Measurements from ENCODE around the gene DNAH5. TPM values are rescaled to one million over a fixed set of nuclear protein-coding genes. Genes with fewer than 3 reads are reported as not detected.
"Not testable (repeated sequence)": the region's sequence is repeated elsewhere in the genome, so short reads cannot be mapped to it uniquely, and the experiment has no call there.

DNAH5 gene
- total RNA-seq, 1 donor from 2014 or later, result not detected

DNA sequence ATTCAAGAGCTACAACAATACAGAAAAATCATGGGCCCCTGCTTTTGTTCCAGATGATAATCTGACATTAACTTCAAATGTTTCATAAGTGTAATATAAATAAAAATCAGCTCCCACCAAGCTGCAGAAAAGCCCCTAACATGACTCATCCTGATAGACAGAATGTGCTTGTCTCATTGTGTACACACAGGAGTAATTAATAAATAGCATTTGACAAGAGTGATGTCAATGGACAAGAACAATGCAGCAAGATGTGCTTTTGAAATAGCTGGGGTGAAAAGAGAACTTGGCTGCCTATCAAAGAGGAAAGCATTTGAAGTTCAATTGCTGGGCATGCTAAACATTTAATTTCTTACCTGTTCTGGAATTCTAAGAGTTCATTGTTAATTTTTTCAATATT is 79.2 kb downstream of the DNAH5 start:
- Mint-ChIP-seq H3K9me3 (peaks cover 27% of the 10 kb centered on the region), H3K36me3 (ENCODE audit: low read depth) (no peaks in the 10 kb centered on the region), H3K4me3 (ENCODE audit: low read depth) (no peak overlapping the region), H3K4me1 (ENCODE audit: low read depth) (no peaks in the 10 kb centered on the region), H3K27ac (no peak overlapping the region), H3K27me3 (ENCODE audit: low read depth) (no peaks in the 10 kb centered on the region)
- no peak for DNase-seq (ENCODE audit: low spot score)
- intact Hi-C loops (cut with micrococcal nuclease), result no loop called here

DNA sequence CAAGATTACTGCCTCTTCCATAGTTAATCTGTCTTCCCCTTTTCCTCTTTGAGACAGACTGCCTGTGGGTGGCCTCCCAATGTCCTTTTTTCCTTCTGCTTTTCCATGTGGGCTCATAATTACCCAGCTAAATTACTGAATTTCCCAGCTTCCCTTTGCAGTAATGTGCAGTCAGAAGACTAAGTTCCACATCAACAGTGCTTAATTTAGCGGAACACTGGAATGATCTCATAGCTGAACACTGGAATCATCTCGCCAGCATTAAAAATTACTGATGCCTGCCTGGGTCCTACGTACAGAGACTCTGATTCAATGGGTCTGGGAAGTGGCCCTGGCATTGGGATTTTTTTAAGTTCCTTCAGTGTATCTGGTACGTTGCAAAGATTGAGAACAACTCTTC is 84.3 kb downstream of the DNAH5 start:
- Mint-ChIP-seq H3K36me3 (ENCODE audit: low read depth) (no peaks in the 10 kb centered on the region), H3K27ac (no peak overlapping the region), H3K4me1 (ENCODE audit: low read depth) (no peaks in the 10 kb centered on the region), H3K4me3 (ENCODE audit: low read depth) (no peak overlapping the region), H3K9me3 (peaks cover 57% of the 10 kb centered on the region), H3K27me3 (ENCODE audit: low read depth) (no peaks in the 10 kb centered on the region)
- DNase-seq (ENCODE audit: low spot score), result no peak
- intact Hi-C loops (cut with micrococcal nuclease), result no loop called here

DNA sequence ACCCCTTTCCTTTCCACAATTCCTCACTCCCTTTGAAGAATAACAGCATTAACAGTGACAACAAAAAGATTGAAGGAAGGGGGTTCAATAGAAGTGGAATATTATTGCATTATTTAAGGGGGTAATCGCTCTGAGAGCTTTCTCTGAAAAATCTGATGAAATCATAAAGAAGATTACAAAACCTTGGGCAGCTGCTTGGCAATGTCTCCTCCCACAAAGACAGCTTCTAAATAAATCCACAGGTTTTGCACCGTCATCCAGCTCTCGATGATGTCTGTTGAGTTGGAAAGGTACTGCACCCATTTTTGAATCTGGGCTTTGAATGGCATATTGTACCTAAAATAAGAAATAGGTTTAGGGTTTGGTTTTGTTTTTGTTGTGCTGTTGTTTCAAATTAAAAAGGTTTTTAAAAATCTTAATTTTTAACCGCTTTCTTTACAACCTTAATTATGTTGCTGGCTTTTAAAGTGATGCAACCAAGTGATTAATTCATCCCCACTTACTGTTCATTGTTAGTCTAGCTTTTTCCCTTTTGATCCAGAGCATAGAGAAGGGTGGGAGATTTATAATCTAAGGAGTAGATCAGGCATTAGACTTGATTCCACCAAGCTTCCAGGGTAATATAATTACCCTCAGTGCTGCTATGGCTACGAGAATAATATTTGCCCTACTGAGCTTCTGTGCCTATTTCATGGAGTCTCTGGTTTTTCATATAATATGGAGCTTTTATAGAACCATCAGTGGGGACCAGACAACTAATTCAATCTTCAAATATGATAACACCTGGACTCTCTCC is 85.0 kb downstream of the DNAH5 start:
- intact Hi-C loops (cut with micrococcal nuclease), result no loop called here
- Mint-ChIP-seq H3K36me3 (ENCODE audit: low read depth) (no peaks in the 10 kb centered on the region), H3K4me3 (ENCODE audit: low read depth) (no peak overlapping the region), H3K27ac (no peak overlapping the region), H3K4me1 (ENCODE audit: low read depth) (no peaks in the 10 kb centered on the region), H3K9me3 (peaks cover 58% of the 10 kb centered on the region), H3K27me3 (ENCODE audit: low read depth) (no peaks in the 10 kb centered on the region)
- DNase-seq (ENCODE audit: low spot score), result no peak

DNA sequence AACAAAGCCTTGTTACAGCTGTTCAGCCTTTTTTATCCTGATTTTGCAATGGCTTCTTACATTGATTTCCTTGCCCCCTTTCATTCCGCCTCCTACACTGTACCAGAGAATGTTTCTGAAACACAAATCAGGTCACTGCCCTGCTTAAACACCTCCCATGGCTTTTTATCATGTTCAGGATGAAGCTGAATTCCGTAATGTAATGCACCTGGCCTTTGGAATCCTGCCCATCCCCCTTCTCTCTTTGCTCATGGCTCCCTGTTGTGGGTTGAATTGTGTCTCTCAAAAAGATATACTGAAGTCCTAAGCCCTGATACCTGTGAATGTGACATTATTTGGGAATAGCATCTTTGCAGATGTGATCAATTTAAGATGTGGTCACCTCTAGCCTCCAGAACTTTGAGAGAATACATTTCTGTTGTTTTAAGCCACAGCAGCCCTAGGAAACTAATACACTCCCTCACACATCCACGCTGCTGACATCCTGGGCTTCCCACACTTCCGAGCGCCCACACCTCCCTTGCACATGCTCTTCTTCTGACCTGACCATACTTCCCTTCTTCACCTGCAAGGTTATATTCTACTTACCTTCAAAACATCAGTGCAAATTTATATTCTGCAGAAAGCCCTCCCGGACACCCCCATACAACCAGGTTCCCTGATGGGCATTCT is 101.2 kb downstream of the DNAH5 start:
- Mint-ChIP-seq H3K4me1 (ENCODE audit: low read depth) (no peaks in the 10 kb centered on the region), H3K4me3 (ENCODE audit: low read depth) (no peak overlapping the region), H3K27ac (no peak overlapping the region), H3K9me3 (peaks cover 11% of the 10 kb centered on the region), H3K36me3 (ENCODE audit: low read depth) (no peaks in the 10 kb centered on the region), H3K27me3 (ENCODE audit: low read depth) (no peaks in the 10 kb centered on the region)
- DNase-seq (ENCODE audit: low spot score), result no peak
- intact Hi-C loops (cut with micrococcal nuclease), result no loop called here

DNA sequence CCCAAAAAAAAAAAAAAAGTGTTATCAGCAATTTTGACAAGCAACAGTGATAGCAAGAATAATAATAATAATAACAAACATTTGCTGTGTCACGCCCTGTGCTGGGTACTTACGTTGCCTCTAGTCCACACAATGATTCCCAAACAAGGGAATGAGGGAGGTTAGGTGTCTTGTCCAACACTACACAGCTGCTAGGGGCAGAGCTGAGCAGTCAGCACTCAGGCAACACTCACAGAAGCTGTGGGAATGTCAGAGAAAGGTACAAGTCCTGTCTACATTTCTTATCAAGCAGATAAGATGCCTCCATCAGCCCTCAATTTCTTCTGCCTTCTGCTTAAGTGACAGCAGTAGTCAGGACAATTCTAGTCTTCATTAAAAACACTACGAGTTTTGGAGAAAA is 111.0 kb downstream of the DNAH5 start:
- H3K27ac Mint-ChIP-seq, result no peak overlapping the region
- H3K9me3 Mint-ChIP-seq, result peaks cover 22% of the 10 kb centered on the region
- no peak overlapping the region for H3K4me3 Mint-ChIP-seq (ENCODE audit: low read depth)
- no peaks in the 10 kb centered on the region for H3K4me1 Mint-ChIP-seq (ENCODE audit: low read depth)
- H3K36me3 Mint-ChIP-seq (ENCODE audit: low read depth), result no peaks in the 10 kb centered on the region
- intact Hi-C loops (cut with micrococcal nuclease), result no loop called here
- DNase-seq (ENCODE audit: low spot score), result no peak
- no peaks in the 10 kb centered on the region for H3K27me3 Mint-ChIP-seq (ENCODE audit: low read depth)

DNA sequence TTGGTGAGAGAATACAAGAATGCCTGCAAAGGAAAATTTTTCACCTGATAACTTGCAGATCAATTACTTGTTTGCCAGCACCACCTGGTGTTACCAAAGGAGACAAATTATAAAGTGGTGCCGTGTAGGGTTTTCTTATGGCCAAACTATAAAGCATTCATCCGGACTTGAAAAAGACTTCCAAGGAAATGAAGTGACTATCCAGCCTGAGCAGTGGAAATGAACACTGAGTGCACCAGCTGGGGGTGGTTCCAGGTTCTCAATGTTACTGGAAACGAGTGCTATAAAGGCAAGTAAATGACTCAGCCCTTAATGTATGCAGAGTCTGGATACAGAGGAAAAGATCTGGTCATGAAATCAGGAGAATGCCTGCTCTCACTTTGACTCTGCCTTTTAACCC is 113.1 kb downstream of the DNAH5 start:
- intact Hi-C loops (cut with micrococcal nuclease), result no loop called here
- Mint-ChIP-seq H3K4me3 (ENCODE audit: low read depth) (no peak overlapping the region), H3K4me1 (ENCODE audit: low read depth) (no peaks in the 10 kb centered on the region), H3K9me3 (peaks cover 25% of the 10 kb centered on the region), H3K27ac (no peak overlapping the region), H3K36me3 (ENCODE audit: low read depth) (no peaks in the 10 kb centered on the region), H3K27me3 (ENCODE audit: low read depth) (no peaks in the 10 kb centered on the region)
- no peak for DNase-seq (ENCODE audit: low spot score)

DNA sequence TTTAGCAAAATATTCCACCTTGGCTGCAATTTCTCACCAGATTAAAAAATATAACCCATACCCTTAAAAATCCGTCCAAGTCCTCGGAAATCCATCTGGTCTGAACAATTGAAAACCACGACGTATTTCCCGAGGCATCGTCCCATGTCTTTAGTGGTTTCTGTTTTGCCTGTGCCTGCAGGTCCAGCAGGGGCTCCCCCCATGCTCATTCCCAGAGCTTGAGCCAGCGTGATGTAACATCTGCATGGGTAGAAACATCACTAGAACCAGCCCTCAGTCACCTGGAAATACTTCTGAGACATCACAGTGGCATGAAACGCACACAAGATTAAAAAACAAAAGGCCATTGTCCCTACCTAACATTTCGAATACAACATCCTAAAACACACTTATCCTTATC is 114.0 kb downstream of the DNAH5 start:
- intact Hi-C loops (cut with micrococcal nuclease), result no loop called here
- H3K27ac Mint-ChIP-seq, result no peak overlapping the region
- no peaks in the 10 kb centered on the region for H3K4me1 Mint-ChIP-seq (ENCODE audit: low read depth)
- no peaks in the 10 kb centered on the region for H3K36me3 Mint-ChIP-seq (ENCODE audit: low read depth)
- no peak for DNase-seq (ENCODE audit: low spot score)
- H3K9me3 Mint-ChIP-seq, result peaks cover 23% of the 10 kb centered on the region
- H3K4me3 Mint-ChIP-seq (ENCODE audit: low read depth), result no peak overlapping the region
- H3K27me3 Mint-ChIP-seq (ENCODE audit: low read depth), result no peaks in the 10 kb centered on the region

DNA sequence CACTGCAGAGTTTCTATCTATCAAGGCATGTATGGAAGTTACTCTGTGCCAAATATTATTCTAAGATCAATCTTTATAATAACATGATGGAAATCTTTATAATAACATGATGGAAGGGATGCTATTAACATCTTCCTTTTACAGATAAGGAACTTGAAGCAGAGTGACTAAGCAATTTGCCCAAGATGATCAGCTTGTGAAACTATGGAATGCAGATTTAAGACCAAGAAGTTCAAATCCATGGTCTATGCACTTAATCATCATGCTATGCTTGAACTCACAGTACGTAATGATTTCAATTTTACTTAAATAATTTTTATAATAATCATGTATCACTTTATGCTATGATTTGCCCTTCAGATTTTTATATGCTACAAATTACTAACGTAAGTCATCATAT is 123.1 kb downstream of the DNAH5 start:
- no peaks in the 10 kb centered on the region for H3K4me1 Mint-ChIP-seq (ENCODE audit: low read depth)
- H3K36me3 Mint-ChIP-seq (ENCODE audit: low read depth), result no peaks in the 10 kb centered on the region
- no peak for DNase-seq (ENCODE audit: low spot score)
- peaks cover 10% of the 10 kb centered on the region for H3K9me3 Mint-ChIP-seq
- intact Hi-C loops (cut with micrococcal nuclease), result no loop called here
- no peaks in the 10 kb centered on the region for H3K27me3 Mint-ChIP-seq (ENCODE audit: low read depth)
- H3K4me3 Mint-ChIP-seq (ENCODE audit: low read depth), result no peak overlapping the region
- no peak overlapping the region for H3K27ac Mint-ChIP-seq

DNA sequence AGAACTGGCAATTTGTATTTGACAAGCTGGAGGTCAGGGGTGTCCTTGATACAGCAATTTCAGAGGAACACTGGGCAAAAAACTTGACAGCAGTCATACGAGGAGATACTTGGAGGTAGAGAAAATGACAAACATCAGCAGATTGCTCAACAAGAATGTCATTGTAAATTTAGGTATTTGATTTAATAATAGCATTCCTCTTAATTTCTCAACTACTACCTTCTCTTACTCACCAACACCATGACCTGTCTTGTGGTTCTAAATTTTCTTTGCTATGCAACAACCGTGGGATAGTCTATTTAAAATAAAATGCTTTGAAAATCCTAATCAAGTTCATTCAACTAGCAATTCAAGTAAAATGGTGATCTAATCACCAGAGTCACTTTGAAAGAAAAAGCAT is 128.4 kb downstream of the DNAH5 start:
- Mint-ChIP-seq H3K4me3 (ENCODE audit: low read depth) (no peak overlapping the region), H3K27ac (no peak overlapping the region), H3K27me3 (ENCODE audit: low read depth) (no peaks in the 10 kb centered on the region), H3K4me1 (ENCODE audit: low read depth) (no peaks in the 10 kb centered on the region), H3K9me3 (peaks cover 10% of the 10 kb centered on the region), H3K36me3 (ENCODE audit: low read depth) (no peaks in the 10 kb centered on the region)
- intact Hi-C loops (cut with micrococcal nuclease), result no loop called here
- DNase-seq (ENCODE audit: low spot score), result no peak

DNA sequence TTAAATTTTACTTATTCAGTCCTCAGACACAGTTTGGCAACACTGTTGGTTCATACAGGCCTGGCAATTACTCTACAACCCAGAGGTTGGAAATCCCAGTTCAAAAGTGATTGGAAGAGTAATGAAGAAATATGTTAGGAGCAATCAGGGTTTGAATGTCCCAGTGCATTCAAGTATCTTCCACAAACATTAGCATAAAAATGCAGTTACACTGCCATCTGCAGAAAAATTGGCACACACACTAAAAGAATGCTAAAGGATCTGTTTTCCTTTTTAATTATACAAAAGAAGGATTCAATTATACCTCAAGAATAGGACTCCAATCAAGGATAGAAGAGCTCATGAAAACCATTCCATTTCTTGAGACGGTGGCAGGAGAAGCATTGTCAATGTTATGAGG is 130.2 kb downstream of the DNAH5 start:
- DNase-seq (ENCODE audit: low spot score), result no peak
- H3K36me3 Mint-ChIP-seq (ENCODE audit: low read depth), result no peaks in the 10 kb centered on the region
- intact Hi-C loops (cut with micrococcal nuclease), result no loop called here
- H3K9me3 Mint-ChIP-seq, result peaks cover 15% of the 10 kb centered on the region
- H3K4me3 Mint-ChIP-seq (ENCODE audit: low read depth), result no peak overlapping the region
- H3K27me3 Mint-ChIP-seq (ENCODE audit: low read depth), result no peaks in the 10 kb centered on the region
- H3K4me1 Mint-ChIP-seq (ENCODE audit: low read depth), result no peaks in the 10 kb centered on the region
- no peak overlapping the region for H3K27ac Mint-ChIP-seq

DNA sequence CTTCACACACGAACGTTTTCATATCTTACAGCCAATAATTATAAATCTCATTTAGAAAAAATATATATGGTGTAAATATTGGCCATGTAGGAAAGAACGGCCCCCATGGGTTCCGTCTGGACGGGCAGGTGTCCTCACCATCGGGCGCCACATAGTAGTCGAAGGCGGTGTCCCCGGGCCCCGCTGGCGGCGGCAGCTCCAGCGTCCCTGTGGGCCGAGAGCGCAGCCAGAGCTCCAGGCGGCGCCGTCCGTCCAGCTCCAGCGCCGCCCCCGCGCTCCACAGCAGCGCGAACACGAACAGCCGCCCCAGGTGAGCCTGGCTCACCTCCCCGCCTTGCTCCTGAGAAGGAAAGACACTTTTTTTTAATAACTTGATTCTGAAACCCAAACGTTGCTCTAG is 134.6 kb downstream of the DNAH5 start:
- Mint-ChIP-seq H3K4me1 (ENCODE audit: low read depth) (no peaks in the 10 kb centered on the region), H3K36me3 (ENCODE audit: low read depth) (no peaks in the 10 kb centered on the region), H3K27ac (no peak overlapping the region), H3K9me3 (peaks cover 29% of the 10 kb centered on the region), H3K4me3 (ENCODE audit: low read depth) (no peak overlapping the region), H3K27me3 (ENCODE audit: low read depth) (no peaks in the 10 kb centered on the region)
- intact Hi-C loops (cut with micrococcal nuclease), result no loop called here
- no peak for DNase-seq (ENCODE audit: low spot score)

DNA sequence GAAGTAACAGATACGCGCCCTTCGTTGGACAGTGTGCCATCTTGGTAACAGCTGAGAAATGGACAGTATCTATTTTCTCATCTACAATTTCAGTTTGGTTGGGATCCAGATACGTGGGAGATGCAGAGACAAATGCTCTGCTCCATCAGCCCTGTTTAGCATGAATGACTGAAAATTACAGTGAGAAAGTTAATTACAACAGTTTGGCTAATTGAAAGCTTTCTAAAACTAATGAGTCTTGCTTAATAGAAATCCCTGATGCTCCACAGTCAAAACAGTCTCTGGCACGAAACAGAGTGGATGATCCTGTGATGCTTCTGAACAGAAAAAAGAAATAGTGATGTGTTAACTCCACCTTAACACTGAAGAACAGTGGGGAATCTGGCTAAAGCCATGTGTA is 140.2 kb downstream of the DNAH5 start:
- Mint-ChIP-seq H3K9me3 (peaks cover 41% of the 10 kb centered on the region), H3K4me1 (ENCODE audit: low read depth) (no peaks in the 10 kb centered on the region), H3K36me3 (ENCODE audit: low read depth) (no peaks in the 10 kb centered on the region), H3K27ac (no peak overlapping the region), H3K4me3 (ENCODE audit: low read depth) (no peak overlapping the region), H3K27me3 (ENCODE audit: low read depth) (no peaks in the 10 kb centered on the region)
- DNase-seq (ENCODE audit: low spot score), result no peak
- intact Hi-C loops (cut with micrococcal nuclease), result no loop called here

DNA sequence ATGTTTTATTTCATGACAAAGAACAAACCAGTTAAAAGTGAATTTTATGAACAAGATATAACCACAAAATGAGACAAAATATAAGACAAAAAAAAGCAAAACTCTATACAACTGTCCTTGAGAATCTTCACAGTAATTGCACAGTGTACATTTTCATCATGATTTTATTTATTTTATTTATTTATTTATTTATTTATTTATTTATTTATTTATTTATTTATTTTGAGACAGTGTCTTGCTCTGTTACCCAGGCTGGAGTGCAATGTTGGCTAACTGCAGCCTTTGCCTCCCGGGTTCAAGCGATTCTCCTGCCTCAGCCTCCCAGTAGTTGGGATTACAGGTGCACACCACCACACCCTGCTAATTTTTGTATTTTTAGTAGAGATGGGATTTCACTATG is 145.9 kb downstream of the DNAH5 start:
- H3K36me3 Mint-ChIP-seq (ENCODE audit: low read depth); H3K4me1 Mint-ChIP-seq (ENCODE audit: low read depth); H3K27me3 Mint-ChIP-seq (ENCODE audit: low read depth); DNase-seq (ENCODE audit: low spot score); H3K4me3 Mint-ChIP-seq (ENCODE audit: low read depth); H3K27ac Mint-ChIP-seq; intact Hi-C loops (cut with micrococcal nuclease): not testable (repeated sequence)
- H3K9me3 Mint-ChIP-seq, result peaks cover 41% of the 10 kb centered on the region
